HG02798 (cell line): ENCODE measurements around the gene COX10.
"Not testable (repeated sequence)": the region's sequence is repeated elsewhere in the genome, so short reads cannot be mapped to it uniquely, and the experiment has no call there.

ENCODE experiments used
- ATAC-seq: cut with Tn5 transposase; IDR thresholded peaks from one replicate; pipeline ENCODE4 v1.9.1; 2021; ENCODE audit warnings: mild to moderate bottlenecking; ENCODE audit not compliant: unreplicated experiment, poor library complexity

Gene COX10

DNA sequence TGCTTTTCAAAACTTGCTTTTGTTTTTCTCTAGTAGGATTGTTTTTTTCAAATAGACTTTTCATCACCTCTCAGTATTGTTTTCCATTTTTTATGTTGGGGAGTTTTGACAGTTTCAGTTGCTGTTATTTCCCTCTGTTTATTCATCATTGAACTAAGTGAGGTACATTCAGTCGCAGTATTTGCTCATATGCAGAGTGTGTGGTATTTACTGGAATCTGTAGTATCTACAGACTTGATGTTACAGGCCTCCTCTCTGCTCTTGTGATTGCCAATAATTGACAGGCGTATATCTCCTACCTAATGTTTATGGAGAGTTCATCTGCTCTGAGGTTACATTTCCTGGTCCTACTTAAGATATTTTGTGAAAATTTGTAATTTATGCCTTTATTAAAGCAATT lies 49.6 kb downstream of the COX10 start:
- peak; percentile 65 for ATAC-seq

DNA sequence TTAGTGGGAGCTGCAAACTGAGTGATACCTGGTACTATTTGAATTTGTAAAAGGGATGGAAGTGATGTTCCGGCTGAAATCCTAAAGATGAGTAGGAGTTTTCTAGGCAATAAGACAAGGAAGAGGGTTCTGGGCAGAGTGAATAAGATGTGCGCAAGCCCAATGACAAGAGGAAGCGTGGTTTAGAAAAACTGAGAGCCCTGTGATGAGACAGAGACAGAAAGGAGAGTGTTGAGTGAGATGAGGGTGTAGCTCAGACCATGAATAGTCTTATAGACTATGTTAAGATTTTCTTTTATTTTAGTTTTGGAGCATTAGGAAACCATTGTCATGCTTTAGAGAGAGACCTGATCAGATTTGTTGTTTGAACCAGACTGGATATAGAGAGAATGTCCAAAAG lies 50.2 kb downstream of the COX10 start:
- no peak for ATAC-seq

DNA sequence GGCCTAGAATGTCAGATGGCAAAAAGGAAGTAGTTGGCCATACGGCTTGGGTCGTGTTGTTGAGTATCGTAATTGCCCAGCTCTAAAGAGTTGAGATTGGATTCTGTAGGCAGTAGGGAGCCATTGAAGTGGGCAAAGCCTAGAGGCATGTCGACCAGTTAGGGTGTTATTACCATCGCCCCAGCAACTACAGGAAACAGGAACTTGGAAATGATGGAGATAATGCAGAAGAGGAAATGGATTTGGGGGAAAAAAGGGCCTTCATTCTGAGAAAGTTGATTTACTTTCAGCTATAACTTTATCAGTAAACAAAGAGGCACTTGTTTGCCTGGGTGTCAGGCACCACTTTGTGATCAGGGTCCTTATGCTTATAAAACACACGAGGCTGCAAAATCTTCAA lies 52.6 kb downstream of the COX10 start:
- no peak for ATAC-seq

DNA sequence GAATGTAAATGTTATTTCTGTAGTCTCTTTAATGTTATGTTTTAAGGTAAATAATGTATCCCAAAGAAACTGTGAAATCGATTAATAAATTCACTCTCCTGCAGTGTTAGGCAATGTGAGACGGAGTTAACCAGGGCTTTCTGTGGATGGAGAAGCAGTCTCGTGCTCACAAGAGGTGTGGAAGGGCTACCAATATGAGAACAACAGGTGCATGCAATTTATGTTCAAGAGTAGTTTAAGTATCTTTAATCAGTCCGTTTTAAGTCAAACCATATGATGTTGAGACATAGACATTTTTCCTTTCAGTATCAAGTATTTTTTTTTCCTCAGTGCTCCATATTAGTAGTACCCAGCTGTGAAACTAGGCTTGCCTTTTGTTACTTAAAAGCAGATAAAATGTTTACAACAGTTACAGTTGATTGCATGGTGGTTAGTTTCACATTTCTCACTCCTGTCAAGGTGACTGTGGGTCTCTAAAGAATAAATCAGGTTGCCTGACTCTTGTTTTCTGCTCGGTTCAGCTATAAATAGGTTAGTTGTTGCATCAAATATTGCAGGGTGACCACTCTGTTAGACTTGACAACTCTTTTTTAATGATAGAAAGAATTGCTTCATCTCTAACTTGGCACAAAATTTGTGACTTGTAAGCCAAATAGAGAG lies 54.4 kb downstream of the COX10 start:
- ATAC-seq = peak; percentile 37

DNA sequence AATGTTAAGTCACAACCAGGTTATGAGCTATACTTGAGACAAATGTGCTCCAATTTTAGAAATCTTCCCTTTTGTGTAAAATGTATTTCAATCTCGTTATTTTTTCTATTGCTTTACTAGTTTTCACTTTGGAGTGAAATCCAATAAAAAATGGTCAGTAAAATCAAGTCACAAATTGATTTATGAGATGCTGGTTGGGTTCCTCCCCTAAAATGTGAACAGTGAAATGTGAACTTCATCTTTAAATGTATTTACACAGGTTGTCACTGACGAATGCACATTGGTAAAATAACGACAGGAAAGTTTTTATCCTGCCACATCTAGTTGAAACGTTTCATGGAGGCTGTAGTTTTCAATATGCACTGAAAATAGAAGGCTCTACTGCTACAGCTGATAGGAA lies 55.5 kb downstream of the COX10 start:
- no peak for ATAC-seq

DNA sequence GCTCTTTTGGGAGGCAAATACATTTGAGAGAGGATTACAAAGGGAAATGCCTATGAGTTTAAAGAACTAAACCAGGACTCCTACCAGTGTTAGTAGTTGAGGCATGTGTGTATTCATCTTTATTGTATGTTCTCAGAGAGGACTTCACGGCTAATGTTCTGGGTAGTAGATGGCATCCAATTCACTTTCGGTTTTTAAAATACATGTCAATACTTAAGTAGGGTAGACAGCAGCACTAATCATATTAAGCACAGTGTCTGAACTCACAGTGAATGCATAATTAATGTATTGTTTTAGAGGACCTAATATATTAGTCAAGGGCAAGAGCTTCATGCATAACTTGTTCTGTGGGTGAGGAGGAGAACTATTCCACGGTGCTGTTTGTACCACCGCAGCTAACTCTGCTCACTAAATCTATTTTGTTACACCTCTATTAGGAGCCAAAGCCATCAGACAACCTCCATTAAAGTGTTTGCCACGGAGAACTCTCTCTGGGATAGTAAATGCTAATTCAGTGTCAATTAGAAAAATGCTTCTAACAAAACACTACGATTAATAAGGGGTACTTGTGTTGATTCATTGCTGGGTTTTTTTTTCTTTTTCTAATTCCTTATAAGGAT lies 56.3 kb downstream of the COX10 start:
- no peak for ATAC-seq

DNA sequence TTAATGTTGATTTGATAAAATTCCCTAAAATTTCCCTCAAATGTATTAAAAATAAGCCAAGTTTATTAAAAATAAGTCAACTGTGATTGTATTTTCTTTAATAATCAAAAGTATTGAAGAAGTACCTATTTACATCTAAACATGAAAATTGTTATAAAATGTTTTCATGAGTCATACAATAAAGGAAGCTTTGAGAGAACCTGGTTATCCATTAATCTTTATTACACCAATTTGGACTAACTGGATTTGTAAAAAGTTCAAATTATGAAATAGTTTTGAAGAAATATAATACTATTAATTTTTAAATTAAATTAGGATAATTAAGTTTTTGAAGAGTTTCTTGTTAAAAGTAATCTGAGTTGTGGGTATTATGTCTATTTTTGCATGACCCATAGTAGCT lies 63.8 kb downstream of the COX10 start:
- ATAC-seq = no peak

DNA sequence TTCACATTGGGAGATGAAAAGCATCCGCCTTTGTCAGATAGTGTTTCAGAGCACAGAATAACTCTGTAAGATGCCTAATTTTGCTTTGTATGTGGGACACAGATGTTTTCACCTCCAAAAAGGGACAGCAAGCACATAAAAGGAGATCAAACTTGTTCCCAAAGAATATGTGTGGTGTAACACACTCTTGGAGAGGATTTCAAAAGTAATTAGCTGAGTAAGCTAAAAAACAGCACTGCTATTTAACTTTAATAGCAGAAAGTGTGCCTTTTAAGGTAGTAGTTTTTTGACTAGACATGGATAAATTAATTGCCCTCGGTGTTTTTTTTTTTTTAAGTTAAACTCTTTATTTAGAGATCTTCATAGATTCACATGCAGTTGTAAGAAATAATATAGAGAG lies 65.2 kb downstream of the COX10 start:
- no peak for ATAC-seq

DNA sequence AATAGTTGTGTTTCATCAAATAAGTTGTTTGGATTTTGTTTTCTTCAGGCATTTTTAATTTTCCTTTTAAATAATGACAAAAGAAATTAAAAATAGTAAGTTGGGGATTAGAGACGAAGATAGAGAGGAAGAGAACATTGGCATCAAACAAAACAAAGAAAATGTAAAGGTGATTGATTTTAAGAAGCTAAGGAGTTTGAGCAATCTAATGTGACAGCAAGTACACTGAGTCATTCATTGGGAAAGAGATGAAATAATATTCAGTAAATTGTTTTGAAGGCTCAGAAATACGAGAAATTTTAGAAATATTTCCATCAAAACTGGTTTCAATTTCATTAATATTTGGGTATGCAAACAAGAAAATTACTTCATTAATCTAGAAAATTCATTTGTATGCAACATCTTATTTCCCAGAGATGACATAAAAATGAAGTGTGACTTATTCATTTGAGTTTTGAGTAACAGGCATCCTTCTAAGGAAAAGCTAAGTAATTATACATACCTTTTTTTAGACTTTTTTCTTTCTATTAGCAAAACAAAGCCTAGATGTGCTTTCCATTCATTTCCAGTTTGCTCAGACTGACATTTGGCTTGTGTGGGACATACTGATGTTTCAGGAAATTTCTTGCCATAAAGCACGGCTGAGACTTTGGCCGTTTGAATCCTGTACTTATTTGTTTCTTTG lies 66.7 kb downstream of the COX10 start:
- no peak for ATAC-seq

DNA sequence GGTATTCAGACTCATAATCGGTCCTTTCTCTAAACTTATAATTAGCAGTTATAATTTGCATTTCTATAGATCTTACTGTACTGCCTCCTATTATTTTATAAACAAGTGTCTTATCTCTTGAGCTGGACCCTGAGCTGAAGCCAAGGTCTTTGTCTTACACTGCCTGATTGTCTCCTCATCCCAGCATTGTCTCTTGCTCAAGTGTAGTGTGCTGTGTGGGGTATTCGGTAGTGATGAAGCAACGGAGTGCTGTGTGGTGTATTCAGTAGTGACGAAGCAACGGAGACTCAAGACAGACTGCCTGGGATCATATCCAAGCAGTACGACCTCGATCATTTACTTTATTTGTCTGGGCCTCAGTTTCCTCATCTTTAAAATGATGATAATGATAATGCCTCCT lies 69.3 kb downstream of the COX10 start:
- ATAC-seq = no peak

DNA sequence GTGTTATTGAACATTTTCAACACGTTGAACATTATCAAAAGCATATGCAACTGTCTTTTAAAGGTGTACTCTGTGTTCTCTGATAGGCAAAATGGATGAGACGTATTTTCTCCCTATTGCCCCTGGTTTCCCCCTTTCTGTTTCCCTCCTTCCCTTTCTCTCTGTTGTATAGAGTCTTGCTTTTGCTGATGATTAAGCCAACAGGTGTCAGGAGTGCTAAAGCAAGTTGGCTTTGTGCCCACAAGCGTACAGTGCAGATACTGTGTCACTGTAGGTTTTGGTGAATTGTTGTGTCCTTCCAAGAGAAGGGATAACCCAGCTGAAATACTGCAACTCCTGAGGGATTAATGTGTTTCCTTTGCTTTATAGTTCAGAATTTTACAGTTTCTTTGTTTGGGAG lies 74.4 kb downstream of the COX10 start:
- no peak for ATAC-seq

DNA sequence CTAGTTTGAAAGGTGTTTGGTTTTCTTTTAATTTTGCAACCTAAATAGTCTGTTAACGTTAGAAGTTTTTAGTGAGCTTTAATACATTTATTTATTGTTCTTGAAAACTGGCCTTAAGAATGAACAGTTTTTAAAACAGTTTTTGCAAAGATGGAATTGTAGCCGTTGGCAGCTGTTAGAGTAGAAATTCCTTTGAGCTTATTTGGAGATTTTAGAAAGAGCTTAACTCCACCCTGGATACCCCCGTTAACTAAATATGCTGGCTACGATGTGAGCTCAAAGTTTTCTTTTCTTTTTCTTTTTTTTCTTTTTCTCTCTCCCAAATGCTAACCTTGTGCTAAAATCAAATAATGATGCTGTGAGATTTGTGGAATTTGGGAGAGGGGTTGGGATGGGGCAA lies 75.2 kb downstream of the COX10 start:
- ATAC-seq = no peak

DNA sequence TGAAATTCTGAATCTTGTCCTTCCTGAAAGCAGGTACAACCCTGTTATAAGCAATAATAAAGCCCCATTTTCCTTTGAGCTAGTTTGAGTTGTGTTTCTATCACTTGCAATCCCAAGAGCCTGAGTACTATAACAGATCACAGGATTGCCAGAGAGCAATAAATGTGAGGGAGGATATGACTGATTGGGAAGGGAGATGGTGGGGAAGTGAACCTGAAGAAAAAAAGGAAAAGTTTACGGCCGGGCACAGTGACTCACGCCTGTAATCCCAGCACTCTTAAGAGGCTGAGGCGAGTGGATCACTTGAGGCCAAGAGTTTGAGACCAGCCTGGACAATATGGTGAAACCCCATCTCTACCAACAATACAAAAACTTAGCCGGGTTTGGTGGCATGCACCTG lies 80.4 kb downstream of the COX10 start:
- ATAC-seq = no peak

DNA sequence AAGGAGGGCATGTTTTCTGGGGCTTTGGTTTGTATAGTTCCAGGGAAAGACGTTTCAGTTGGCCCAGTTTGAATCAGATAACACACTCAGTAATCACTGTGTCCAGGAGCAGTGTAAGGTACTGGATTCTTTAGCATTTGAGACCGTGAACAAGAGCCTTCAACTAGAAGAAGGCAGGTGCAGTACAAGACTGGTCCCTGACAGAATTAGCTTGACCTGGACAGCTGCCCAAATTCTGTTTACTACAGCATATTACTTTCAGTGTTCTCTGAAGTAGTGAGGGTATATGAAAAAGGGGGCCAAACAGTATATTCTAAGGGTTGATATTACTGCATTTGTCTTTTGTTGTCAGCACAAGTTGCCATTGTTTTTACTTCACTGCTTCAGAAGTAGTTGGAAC lies 81.3 kb downstream of the COX10 start:
- ATAC-seq = no peak

DNA sequence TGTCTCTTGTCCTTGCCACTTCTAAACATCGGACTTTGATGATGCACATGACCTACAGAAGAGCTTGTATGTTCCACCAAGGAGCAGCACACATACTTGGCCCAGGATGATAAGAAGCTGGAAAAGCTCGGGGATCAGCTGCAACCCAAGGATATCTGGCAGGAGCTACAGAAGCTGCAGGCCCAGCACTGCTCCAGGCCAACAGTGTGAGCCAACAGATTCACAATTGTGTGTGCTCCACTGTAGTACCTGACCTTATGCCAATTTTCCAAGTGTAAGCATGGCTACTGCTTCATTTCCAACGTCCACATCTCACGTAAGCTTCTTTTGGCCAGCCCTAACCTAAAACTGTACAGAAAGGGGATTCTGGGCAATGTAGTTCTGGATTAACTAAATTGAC lies 83.4 kb downstream of the COX10 start:
- ATAC-seq = no peak

DNA sequence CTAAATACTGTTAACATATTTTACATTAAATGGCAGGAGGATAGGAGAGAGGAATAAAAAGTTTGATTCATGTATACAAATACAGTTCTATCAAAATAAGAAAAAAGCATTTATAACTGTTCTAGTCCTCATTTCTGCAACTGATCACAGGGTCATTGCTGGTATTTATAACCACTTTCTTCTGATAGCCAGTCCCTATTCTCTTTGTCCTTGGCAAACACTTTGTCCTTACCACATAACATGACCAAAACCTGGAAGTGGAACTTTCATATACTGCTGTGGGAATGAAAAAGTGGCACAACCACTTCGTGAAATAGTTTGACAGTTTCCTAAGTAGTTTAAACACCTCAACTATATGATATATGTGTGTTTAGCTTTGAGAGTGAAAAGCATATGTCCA lies 84.1 kb downstream of the COX10 start:
- no peak for ATAC-seq

DNA sequence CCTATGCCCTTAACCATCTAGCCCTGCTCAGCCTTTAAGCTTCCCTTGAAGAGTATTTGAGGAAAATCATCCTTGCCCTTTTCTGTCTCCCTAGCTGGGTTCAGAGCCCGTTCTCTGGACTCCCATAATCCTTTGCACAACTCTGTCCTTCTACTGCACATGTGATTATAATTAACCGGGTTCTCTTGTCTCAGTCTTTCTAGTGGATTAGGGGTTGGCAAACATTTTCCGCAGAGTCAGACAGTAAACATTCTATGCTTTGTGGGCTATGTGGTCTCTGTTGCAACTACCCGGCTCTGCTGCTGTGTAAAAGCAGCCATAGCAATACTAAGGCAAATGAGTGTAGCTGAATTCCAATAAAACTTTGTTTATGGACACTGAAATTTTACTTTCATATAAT lies 87.4 kb downstream of the COX10 start:
- no peak for ATAC-seq

DNA sequence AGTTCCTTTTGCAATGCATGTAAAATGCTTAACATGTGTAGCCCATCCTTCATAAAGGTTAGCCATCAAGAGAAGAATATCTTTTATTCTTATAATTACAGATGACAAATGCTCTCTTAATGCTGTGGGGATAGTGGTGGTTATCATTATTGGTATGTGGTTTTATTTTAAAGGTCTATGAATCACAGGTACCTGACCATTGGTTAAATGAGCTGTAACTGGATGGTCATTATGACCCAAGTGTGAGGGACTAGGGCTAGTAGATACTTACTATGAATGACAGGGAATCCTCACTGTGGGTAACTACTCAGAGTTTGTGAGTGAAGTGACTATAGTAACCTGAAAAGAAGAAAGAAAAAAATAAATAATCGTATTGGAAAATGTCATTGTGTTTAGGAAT lies 88.5 kb downstream of the COX10 start:
- ATAC-seq = no peak

DNA sequence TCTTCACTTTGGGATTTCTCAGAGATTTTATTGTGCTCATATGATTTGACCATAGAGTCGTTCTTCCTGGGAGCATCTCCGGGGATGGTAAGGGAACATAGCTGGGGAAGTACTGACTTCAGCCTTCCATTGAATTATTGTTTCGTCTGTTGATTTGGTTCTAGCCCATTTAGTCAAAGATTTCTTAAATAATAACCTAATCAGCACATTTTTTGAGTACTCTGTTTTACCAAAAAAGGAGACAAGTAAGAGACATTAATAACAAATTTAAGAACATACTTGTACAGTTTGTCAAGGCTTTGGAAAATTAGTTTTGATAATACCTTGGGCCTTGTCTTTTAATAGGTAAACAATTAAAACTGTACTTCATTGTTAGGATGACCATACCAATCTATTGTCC lies 89.4 kb downstream of the COX10 start:
- ATAC-seq = no peak

DNA sequence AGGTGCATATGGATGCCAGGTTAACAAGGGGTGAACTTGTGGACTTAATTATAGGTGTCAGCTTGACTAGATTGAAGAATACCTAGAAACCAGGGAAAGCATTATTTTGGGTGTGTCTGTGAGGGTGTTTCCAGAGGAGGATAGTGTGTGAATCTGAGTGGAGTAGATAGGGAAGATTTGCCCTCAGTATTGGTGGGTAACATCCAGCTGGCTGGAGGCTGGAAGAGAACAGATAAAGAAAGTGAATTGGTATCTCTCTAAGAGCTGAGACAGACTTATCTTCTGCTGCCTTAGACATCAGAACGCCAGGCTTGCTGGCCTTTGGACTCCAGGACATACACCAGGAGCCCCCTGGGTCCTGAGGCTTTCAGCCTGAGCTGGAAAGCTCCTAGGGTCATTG lies 92.1 kb downstream of the COX10 start:
- ATAC-seq = no peak

DNA sequence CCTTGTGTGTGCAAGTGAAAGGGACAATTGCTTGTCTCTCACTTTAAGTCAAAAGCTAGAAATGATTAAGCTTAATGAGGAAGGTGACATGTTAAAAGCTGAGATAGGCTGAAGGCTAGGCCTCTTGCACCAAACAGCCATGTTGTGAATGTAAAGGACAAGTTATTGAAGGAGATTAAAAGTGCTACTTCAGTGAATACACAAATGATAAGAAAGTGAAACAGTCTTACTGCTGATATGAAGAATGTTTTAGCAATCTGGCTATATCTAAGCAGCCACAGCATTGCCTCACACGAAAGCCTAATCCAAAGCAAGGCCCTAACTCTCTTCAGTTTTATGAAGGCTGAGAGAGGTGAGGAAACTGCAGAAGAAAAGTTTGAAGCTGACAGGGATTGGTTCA lies 96.3 kb downstream of the COX10 start:
- no peak for ATAC-seq

DNA sequence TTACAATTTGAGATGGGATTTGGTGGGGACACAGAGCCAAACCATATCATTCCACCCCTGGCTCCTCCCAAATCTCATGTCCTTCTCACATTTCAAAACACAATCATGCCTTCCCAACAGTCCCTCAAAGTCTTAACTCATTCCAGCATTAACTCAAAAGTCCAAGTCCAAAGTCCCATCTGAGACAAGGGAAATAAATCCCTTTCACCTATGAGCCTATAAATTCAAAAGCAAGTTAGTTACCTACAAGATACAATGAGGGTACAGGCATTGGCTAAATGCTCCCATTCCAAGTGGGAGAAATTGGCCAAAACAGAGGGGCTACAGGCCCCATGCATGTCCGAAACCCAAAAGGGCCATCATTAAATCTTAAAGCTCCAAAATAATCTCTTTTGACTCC lies 98.5 kb downstream of the COX10 start:
- not testable (repeated sequence) for ATAC-seq
